ENCODE data around the gene GALNT11.

GALNT11 gene

GRCh38 chr7:152161171-152161570 is 135.7 kb downstream of the GALNT11 start:
- peaks cover 81% of the 10 kb centered on the region for H3K36me3 ChIP-seq (ENCODE audit: insufficient read depth, low read length)
- H3K27me3 ChIP-seq (ENCODE audit: insufficient read depth, low read length), result no peaks in the 10 kb centered on the region
- peaks cover 45% of the 10 kb centered on the region for H3K4me1 ChIP-seq (ENCODE audit: insufficient read depth, low read length, severe bottlenecking)
- no peak overlapping the region for H3K4me2 ChIP-seq (ENCODE audit: low read length)
- H3K9ac ChIP-seq (ENCODE audit: low read length), result no peak overlapping the region
- H3K79me2 ChIP-seq (ENCODE audit: insufficient read depth, low read length), result no peaks in the 10 kb centered on the region
- H4K20me1 ChIP-seq (ENCODE audit: insufficient read depth, low read length), result no peaks in the 10 kb centered on the region
- H3F3A ChIP-seq (ENCODE audit: insufficient read depth, low read length), result peaks cover 4% of the 10 kb centered on the region; the same call in 1 of the 2 replicates
- H3K9me2 ChIP-seq (ENCODE audit: low read depth, low read length), result no peaks in the 10 kb centered on the region
- peak overlapping the region; percentile 16 for H3K27ac ChIP-seq (ENCODE audit: low read depth, low read length, poor library complexity, severe bottlenecking)
- H3K9me3 ChIP-seq (ENCODE audit: low read length), result no peaks in the 10 kb centered on the region
- no peak for TF ChIP-seq CTCF (IDR thresholded peaks at IDR 0.05; ENCODE audit: low read length)
- no peak overlapping the region for H3K4me3 ChIP-seq (ENCODE audit: low read depth, low read length, poor library complexity, severe bottlenecking)
- H2AFZ ChIP-seq (ENCODE audit: low read length), result no peak overlapping the region

GRCh38 chr7:152162287-152162686 is 136.8 kb downstream of the GALNT11 start:
- H3K4me2 ChIP-seq (ENCODE audit: low read length), result no peak overlapping the region

More at GRCh38 chr7:152162287-152162686, 136.8 kb downstream of the GALNT11 start:
- peaks cover 45% of the 10 kb centered on the region for H3K4me1 ChIP-seq (ENCODE audit: insufficient read depth, low read length, severe bottlenecking)
- no peaks in the 10 kb centered on the region for H3K9me2 ChIP-seq (ENCODE audit: low read depth, low read length)
- no peak overlapping the region for H3K9ac ChIP-seq (ENCODE audit: low read length)
- no peaks in the 10 kb centered on the region for H4K20me1 ChIP-seq (ENCODE audit: insufficient read depth, low read length)
- H2AFZ ChIP-seq (ENCODE audit: low read length), result no peak overlapping the region
- no peak overlapping the region for H3K4me3 ChIP-seq (ENCODE audit: low read depth, low read length, poor library complexity, severe bottlenecking)
- H3K36me3 ChIP-seq (ENCODE audit: insufficient read depth, low read length), result peaks cover 82% of the 10 kb centered on the region
- no peaks in the 10 kb centered on the region for H3K79me2 ChIP-seq (ENCODE audit: insufficient read depth, low read length)
- peaks cover 4% of the 10 kb centered on the region; the same call in 1 of the 2 replicates for H3F3A ChIP-seq (ENCODE audit: insufficient read depth, low read length)
- TF ChIP-seq EZH2 (IDR thresholded peaks at IDR 0.05; ENCODE audit: borderline replicate concordance, low read length), result no peak
- H3K9me3 ChIP-seq (ENCODE audit: low read length), result no peaks in the 10 kb centered on the region
- H3K27ac ChIP-seq (ENCODE audit: low read depth, low read length, poor library complexity, severe bottlenecking), result peak overlapping the region; percentile 40
- no peaks in the 10 kb centered on the region for H3K27me3 ChIP-seq (ENCODE audit: insufficient read depth, low read length)

Data from OCI-LY1 (cell line).